Keratinocyte (primary cell): Measurements from ENCODE around the gene MISP. TPM values are rescaled to one million over a fixed set of nuclear protein-coding genes. Genes with fewer than 3 reads are reported as not detected.

Source experiments
- DNase-seq: peaks from one replicate; pipeline ENCODE4 v3.0.0-alpha.2; 2011; ENCODE audit warnings: low read depth, missing footprints, low spot score
- FAIRE-seq: peaks from 2 replicates; lab custom pipeline; 2011; peaks lifted over from hg19 to GRCh38; lab: Jason Lieb, UNC
- H2AFZ ChIP-seq: 2 replicates; pipeline ENCODE4 v1.6.0; 2012; ENCODE audit warnings: low read length, control low read depth, inconsistent platforms; ENCODE audit not compliant: control insufficient read depth
- H3K27ac ChIP-seq: 2 replicates; pipeline ENCODE4 v1.5.1; 2011; ENCODE audit warnings: low read length; ENCODE audit not compliant: control insufficient read depth, insufficient read depth
- H3K27me3 ChIP-seq: 3 replicates; pipeline ENCODE4 v1.6.0; 2011; ENCODE audit warnings: low read length; ENCODE audit not compliant: control insufficient read depth, insufficient read depth; ENCODE audit errors: extremely low read depth
- H3K36me3 ChIP-seq, 2 experiments: 2 replicates in 1 of 2; 3 replicates in 1 of 2; pipeline ENCODE4 v1.5.1; 2011; ENCODE audit warnings: low read length in 2 of 2, mild to moderate bottlenecking in 1 of 2; ENCODE audit not compliant: control insufficient read depth in 2 of 2, insufficient read depth in 2 of 2; ENCODE audit errors: extremely low read depth in 1 of 2
- H3K4me1 ChIP-seq: 3 replicates; pipeline ENCODE4 v1.5.1; 2011; ENCODE audit warnings: low read length; ENCODE audit not compliant: control insufficient read depth, insufficient read depth; ENCODE audit errors: extremely low read depth
- H3K4me2 ChIP-seq: 3 replicates; pipeline ENCODE4 v1.6.0; 2011; ENCODE audit warnings: low read depth, low read length; ENCODE audit not compliant: control insufficient read depth, insufficient read depth; ENCODE audit errors: extremely low read depth
- H3K4me3 ChIP-seq, 3 experiments: fragments of 200-600 bp in 1 of 3; sonication (generic) in 1 of 3; 2 replicates in 2 of 3; 3 replicates in 1 of 3; pipeline ENCODE4 v1.5.1; 2011 to 2016; ENCODE audit warnings: low read length in 3 of 3, mild to moderate bottlenecking in 3 of 3, control low read depth in 2 of 3, inconsistent platforms in 1 of 3, low read depth in 1 of 3, mixed read lengths in 1 of 3, mixed run types in 1 of 3, moderate library complexity in 1 of 3; ENCODE audit not compliant: control insufficient read depth in 2 of 3, insufficient read depth in 2 of 3; ENCODE audit errors: extremely low read depth in 1 of 3
- H3K79me2 ChIP-seq: 2 replicates; pipeline ENCODE4 v1.6.0; 2012; ENCODE audit warnings: low read length; ENCODE audit not compliant: control insufficient read depth, insufficient read depth
- H3K9ac ChIP-seq: 3 replicates; pipeline ENCODE4 v1.6.0; 2011; ENCODE audit warnings: low read length; ENCODE audit not compliant: control insufficient read depth, insufficient read depth; ENCODE audit errors: extremely low read depth
- H3K9me1 ChIP-seq: 3 replicates; pipeline ENCODE4 v1.6.0; 2011; ENCODE audit warnings: low read length; ENCODE audit not compliant: control insufficient read depth, insufficient read depth; ENCODE audit errors: extremely low read depth
- H3K9me3 ChIP-seq: 2 replicates; pipeline ENCODE4 v1.5.1; 2012; ENCODE audit warnings: low read depth, low read length; ENCODE audit not compliant: control insufficient read depth
- H4K20me1 ChIP-seq: 3 replicates; pipeline ENCODE4 v1.6.0; 2011; ENCODE audit warnings: low read length; ENCODE audit not compliant: control insufficient read depth, insufficient read depth; ENCODE audit errors: extremely low read depth
- EZH2 ChIP-seq: IDR thresholded peaks from one replicate; pipeline ENCODE4 v1.6.1; 2012; ENCODE audit warnings: inconsistent platforms, mild to moderate bottlenecking, low read length, moderate library complexity
- dilution Hi-C: fragments of 300-500 bp; cut with MboI; formaldehyde crosslinking; loops from one replicate; pipeline ENCODE4 v1.7.0; 2020; ENCODE audit warnings: low sequenced_read_pairs; ENCODE audit not compliant: extremely low pct_ligation_motif_present
- polyA plus RNA-seq, 5 experiments: library from polyadenylated mRNA; depleted of rRNA in 3 of 5; stranded (reverse) in 3 of 5; stranded (forward) in 1 of 5; unstranded in 1 of 5; fragments of >200 nt; gene quantifications; 1 replicate in 1 of 5; 2 replicates in 3 of 5; 3 replicates in 1 of 5; pipeline versions ENCODE4 v1.2.1 to v1.2.3, GENCODE V29; 2011 to 2012; ENCODE audit warnings: missing spikeins in 2 of 5, low read depth in 1 of 5, low replicate concordance in 1 of 5
- TF ChIP-seq, protein P1 (sequence below), 3 experiments: IDR thresholded peaks in 1 of 3; conservative IDR thresholded peaks in 1 of 3; optimal IDR thresholded peaks in 1 of 3; 2 replicates in 2 of 3; 3 replicates in 1 of 3; pipeline versions ENCODE3 to v1.5.1; 2011; ENCODE audit warnings: low read length in 3 of 3, mild to moderate bottlenecking in 3 of 3, moderate library complexity in 2 of 3, control low read depth in 1 of 3, inconsistent platforms in 1 of 3; ENCODE audit not compliant: insufficient read depth in 2 of 3; ENCODE audit errors: extremely low read depth in 1 of 3

Gene MISP
- polyA plus RNA-seq, 1 donor (not counting 4 experiments of a cell fraction or from before 2014, with no cell fraction given): 17.5 TPM

DNA sequence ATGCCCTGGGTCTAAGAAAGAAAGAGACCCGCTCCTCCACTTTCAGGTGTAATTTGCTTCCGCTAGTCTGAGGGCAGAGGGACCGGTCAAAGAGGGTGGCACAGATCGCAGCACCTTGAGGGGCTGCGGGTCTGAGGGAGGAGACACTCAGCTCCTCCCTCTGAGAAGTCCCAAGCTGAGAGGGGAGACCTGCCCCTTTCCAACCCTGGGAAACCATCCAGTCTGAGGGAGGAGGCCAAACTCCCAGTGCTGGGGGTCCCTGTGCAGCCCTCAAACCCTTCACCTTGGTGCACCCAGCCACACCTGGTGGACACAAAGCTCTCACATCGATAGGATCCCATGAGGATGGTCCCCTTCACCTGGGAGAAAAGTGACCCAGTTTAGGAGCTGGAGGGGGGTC lies 13.0 kb downstream of the MISP start:
- no peak overlapping the region for H3K4me3 ChIP-seq
- H3K4me1 ChIP-seq: no peaks in the 10 kb centered on the region
- no peak overlapping the region for H3K9ac ChIP-seq
- no peak for TF ChIP-seq EZH2
- TF ChIP-seq, protein P1, sequence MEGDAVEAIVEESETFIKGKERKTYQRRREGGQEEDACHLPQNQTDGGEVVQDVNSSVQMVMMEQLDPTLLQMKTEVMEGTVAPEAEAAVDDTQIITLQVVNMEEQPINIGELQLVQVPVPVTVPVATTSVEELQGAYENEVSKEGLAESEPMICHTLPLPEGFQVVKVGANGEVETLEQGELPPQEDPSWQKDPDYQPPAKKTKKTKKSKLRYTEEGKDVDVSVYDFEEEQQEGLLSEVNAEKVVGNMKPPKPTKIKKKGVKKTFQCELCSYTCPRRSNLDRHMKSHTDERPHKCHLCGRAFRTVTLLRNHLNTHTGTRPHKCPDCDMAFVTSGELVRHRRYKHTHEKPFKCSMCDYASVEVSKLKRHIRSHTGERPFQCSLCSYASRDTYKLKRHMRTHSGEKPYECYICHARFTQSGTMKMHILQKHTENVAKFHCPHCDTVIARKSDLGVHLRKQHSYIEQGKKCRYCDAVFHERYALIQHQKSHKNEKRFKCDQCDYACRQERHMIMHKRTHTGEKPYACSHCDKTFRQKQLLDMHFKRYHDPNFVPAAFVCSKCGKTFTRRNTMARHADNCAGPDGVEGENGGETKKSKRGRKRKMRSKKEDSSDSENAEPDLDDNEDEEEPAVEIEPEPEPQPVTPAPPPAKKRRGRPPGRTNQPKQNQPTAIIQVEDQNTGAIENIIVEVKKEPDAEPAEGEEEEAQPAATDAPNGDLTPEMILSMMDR (optimal IDR thresholded peaks at IDR 0.05 in 1 of 3, IDR thresholded peaks at IDR 0.05 in 1 of 3, conservative IDR thresholded peaks at IDR 0.05 in 1 of 3; ENCODE audit: extremely low read depth in 1 of 3, insufficient read depth in 2 of 3, low read length in 3 of 3): no peak
- H3K4me2 ChIP-seq: no peak overlapping the region
- no peaks in the 10 kb centered on the region for H4K20me1 ChIP-seq
- no peaks in the 10 kb centered on the region for H3K9me1 ChIP-seq
- dilution Hi-C loops: no loop called here
- FAIRE-seq (no peak), DNase-seq (no peak)
- peaks cover 13 to 26% of the 10 kb centered on the region in 2 experiments for H3K36me3 ChIP-seq
- no peak overlapping the region for H3K27ac ChIP-seq
- no peak overlapping the region for H2AFZ ChIP-seq
- H3K27me3 ChIP-seq: no peaks in the 10 kb centered on the region
- no peaks in the 10 kb centered on the region for H3K79me2 ChIP-seq
- no peaks in the 10 kb centered on the region for H3K9me3 ChIP-seq

DNA sequence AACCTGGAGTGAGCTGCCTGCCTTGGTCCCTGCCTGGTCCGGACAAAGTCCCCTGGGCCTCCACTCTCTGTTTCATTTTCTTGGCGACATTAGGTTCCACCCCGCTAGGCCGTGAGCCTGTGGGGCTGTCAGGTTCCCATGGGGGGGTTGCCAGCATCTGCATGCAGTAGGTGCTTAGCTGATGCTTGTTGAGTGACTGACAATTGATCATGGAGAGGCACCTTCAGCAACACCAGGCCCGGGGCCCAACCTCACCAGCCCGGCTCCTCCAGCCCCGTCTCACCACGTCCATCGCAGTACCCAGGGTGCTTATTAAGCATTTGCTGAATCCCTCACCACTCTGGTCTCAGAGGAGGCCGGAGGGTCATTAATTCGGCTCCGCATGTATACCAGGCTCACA lies 13.4 kb downstream of the MISP start:
- no peak for TF ChIP-seq EZH2
- TF ChIP-seq, protein P1 (optimal IDR thresholded peaks at IDR 0.05 in 1 of 3, IDR thresholded peaks at IDR 0.05 in 1 of 3, conservative IDR thresholded peaks at IDR 0.05 in 1 of 3; ENCODE audit: extremely low read depth in 1 of 3, insufficient read depth in 2 of 3, low read length in 3 of 3): no peak
- Histone ChIP-seq H3K9me3 (no peaks in the 10 kb centered on the region), H3K9ac (no peak overlapping the region), H3K4me3 (no peak overlapping the region), H3K36me3 (peaks cover 13 to 26% of the 10 kb centered on the region in 2 experiments), H3K79me2 (no peaks in the 10 kb centered on the region), H3K27me3 (no peaks in the 10 kb centered on the region), H3K27ac (no peak overlapping the region), H4K20me1 (no peaks in the 10 kb centered on the region), H3K9me1 (no peaks in the 10 kb centered on the region), H2AFZ (no peak overlapping the region), H3K4me1 (no peaks in the 10 kb centered on the region), H3K4me2 (no peak overlapping the region)
- no peak for FAIRE-seq
- DNase-seq: no peak
- dilution Hi-C loops: no loop called here
